T1000 (cell line): Measurements from ENCODE around the gene XYLT1.

Experiments used
- DNase-seq: peaks from one replicate; lab custom pipeline; 2025; ENCODE audit warnings: mixed read lengths; lab: John Stamatoyannopoulos, UW

XYLT1 gene

GRCh38 chr16:17252701-17253100 is 218.1 kb downstream of the XYLT1 start:
- no peak for DNase-seq

- DNase-seq = no peak
Measured at GRCh38 chr16:17252064-17252463, 218.7 kb downstream of the XYLT1 start.

- no peak for DNase-seq
Measured at GRCh38 chr16:17251496-17251895, 219.3 kb downstream of the XYLT1 start.

- DNase-seq = no peak
Measured at GRCh38 chr16:17246974-17247732, 223.6 kb downstream of the XYLT1 start.

- no peak for DNase-seq
Measured at GRCh38 chr16:17246268-17246885, 224.4 kb downstream of the XYLT1 start.

- no peak for DNase-seq
Measured at GRCh38 chr16:17245776-17246175, 225.0 kb downstream of the XYLT1 start.

GRCh38 chr16:17244872-17245551 is 225.7 kb downstream of the XYLT1 start:
- no peak for DNase-seq

DNA sequence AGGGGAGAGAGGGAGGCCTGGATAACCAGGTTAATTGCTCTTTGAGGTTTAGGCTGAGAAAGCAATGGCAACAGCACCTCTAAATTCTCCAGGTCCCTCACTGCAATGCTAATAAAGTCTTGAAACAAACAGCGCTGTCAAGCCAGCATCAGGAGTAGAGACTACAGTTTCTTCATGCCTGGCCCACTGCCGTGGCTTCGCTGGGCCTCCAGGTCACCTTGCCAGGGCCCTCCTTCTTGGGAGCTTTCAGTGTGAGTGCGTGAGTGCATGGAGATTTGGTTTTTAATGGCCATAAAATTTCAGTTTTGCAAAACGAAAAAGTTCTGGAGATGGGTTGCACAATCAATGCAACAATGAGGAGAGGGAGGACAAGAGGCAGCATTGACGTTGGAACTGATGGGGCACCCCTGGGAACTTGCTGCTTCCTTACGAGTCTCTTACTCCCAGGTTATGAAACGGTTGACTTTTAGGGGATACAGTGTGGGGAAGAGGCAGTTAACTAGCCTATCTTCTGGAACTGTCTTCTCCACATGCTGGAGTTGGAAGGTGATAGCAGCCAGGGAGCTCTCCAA is 229.4 kb downstream of the XYLT1 start:
- no peak for DNase-seq

GRCh38 chr16:17238285-17239028 is 232.3 kb downstream of the XYLT1 start:
- no peak for DNase-seq

DNA sequence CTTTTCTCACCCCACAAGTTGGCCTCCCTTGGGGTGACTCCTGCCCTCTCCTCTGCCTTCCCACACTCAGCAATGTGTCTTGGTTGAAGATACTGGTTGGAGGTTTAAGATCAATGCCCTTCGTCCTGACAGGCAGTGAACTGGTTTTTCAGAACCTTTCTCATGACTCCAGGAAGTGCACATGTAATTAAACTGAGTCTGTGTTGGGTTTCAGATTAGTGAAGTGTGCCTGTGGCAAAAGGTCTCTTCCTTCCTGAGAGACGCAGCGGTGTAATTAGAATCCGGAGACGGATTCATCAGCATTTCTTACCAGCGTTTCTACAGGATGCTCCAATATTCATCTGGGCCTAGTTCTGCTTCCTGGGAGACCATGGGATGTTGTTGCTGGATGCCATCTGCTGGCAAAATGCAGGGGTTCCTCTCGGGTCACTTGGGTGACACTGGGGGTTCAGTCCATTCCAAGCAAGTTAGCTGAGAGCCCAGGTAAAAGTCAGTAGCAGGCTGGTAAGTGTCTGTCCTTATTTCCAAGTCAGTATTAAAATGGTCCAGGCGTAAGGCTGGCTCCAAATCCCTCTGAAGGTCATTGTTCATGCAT is 233.3 kb downstream of the XYLT1 start:
- no peak for DNase-seq

DNA sequence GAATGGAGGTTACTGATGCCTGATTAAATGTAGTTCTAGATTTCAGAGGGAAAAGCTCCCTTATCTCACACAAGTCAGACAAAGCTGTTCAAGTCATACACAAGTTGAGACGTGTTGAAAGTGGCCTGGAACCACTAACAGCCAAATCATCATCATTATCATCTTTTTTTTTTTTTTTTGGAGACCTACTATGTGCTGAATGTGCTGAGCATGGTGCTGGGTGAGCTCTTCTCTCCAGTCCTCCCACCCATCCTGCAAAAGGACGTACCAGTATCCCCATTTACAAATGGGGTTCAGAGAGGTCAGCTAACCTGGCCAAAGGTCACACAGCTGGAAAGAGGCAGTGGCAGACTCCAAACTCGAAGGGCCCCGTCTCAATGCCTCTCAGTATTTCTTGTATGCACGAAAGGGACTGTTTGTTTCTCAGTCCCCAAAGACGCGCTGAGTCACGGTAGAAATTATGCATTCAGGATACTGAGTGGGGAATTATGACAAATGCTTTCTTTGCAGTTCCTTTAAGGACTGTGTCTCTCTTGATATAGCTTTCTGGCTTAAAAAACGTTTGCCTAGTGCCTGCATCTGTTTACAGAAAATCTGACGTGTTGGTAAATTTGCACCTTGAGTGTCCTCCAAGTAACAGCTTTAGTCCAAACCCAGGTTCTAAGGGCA is 235.5 kb downstream of the XYLT1 start:
- no peak for DNase-seq

DNA sequence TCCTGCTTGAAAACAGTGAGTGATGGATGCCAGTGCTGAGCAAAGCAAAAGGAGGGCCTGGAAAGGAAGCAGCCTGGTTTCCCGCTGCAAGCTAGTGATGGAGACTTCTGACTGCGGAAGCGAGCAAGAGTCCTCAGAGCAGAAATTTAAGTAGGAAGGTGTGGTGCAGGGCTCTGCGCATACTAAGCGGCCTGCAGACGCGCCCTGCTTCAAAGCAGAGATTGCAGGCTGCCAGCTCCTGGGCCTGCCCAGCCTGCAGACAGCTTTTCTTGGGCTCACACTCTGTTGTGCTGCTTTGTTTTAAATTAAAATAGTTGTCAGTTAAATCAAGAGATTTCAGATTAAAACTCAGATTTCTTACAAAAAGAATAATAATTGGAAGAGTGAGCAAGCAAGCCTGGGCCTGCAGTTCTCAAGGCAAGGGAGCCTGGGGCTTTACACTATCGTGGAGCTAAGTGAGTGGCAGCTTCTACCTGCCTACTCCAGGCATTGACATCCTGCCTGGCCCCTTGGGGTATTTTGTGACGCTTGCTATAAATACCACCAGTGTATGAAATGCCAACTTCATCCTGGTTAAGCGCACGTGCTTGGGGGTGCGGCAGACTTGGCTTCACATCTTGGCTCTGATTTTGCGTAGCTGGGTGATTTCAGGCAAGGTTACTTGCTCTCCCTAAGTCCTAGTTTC is 237.3 kb downstream of the XYLT1 start:
- no peak for DNase-seq

- no peak for DNase-seq
Measured at GRCh38 chr16:17232487-17232886, 238.3 kb downstream of the XYLT1 start.

DNA sequence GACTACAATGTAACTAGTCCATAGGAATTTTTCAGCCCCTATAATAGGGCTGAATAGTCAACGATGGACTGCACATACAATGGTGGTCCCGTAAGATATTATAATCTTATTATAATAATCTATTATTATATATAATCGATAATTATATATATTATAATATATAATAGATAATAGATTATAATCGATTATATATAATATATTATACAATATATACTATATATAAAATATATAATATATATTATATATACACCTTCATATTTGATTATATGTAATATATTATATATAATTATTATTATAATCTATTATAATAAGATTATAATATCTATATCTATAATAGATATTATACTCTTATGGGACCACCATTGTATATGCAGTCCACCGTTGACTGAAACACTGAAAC is 238.8 kb downstream of the XYLT1 start:
- DNase-seq = no peak

- no peak for DNase-seq
Measured at GRCh38 chr16:17230932-17231581, 239.7 kb downstream of the XYLT1 start.

DNA sequence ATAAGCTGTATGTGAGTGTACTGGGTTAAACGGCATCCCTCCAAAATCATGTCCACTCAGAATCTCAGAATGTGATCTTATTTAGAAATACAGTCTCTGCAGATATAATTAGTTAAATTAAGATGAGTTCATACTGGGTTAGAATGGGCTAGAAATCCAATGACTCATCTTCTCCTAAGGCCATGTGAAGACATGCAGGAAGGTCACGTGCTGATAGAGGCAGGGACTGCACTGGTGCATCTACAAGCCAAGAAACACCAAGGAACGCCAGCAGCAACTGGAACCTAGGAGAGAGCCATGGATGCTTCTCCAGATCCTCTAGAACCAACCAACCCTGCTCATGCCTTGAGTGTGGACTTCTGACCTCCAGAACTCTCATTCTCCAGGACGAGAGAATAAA is 241.0 kb downstream of the XYLT1 start:
- DNase-seq = no peak

GRCh38 chr16:17229131-17229530 is 241.6 kb downstream of the XYLT1 start:
- no peak for DNase-seq

GRCh38 chr16:17228708-17229055 is 242.1 kb downstream of the XYLT1 start:
- no peak for DNase-seq

- no peak for DNase-seq
Measured at GRCh38 chr16:17228048-17228707, 242.6 kb downstream of the XYLT1 start.

- no peak for DNase-seq
Measured at GRCh38 chr16:17227278-17227677, 243.5 kb downstream of the XYLT1 start.
